ENCODE results near the gene CAMTA2. TPM values are rescaled to one million over a fixed set of nuclear protein-coding genes. Genes with fewer than 3 reads are reported as not detected.

Gene CAMTA2
- total RNA-seq, 1 experiment from 2014 or later, result 126 TPM

DNA sequence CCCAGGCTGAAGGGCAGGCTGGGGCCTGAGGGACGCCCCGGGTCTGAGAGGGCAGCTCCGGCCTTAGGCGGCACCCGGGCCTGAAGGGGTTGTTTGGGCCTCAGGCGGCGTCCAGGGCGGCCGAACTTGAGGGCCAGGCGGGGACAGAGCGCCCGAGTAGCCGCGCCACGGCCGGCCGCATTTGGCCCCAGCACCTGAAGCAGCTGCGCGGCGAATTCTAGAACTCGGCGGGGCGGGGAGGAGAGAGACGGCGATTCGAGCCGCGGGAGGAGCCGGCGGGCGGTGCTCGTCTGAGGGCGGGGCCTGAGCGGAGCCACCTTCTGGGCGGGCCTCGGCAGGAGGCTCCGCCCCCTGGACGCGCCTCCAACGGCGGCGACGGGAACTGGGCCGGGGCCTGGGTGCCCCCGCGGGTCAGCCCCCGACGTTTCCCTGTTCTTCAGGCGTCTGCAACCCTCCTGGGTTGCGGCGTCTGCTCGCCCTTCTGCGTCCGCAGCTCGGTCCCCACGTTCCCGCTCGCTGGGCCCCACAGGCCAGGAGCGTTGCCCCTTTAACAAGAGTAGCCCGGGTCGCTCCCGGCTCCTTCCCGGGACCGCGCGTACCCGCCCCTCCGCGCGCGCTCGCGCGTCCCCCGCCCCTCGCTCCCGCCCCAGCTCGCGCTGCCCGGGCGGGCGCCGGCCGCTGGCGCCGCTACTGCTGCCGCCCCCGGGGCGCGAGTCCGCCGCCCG lies 10.0 kb upstream of the CAMTA2 start, which contains the start of the genes INCA1 and KIF1C:
Gene INCA1 (minus strand): TSS at position 221 of the 725 bp plus-strand sequence. CDS start 3,085 bp downstream, outside the sequence.
Gene KIF1C (plus strand): TSS at position 649 of the 725 bp plus-strand sequence. CDS start 2,297 bp downstream, outside the sequence.
- Mint-ChIP-seq H3K9me3 (ENCODE audit: unreplicated experiment) (no peaks in the 10 kb centered on the region), H3K27me3 (ENCODE audit: insufficient read depth, unreplicated experiment) (no peaks in the 10 kb centered on the region), H3K4me1 (ENCODE audit: insufficient read depth, unreplicated experiment) (peaks cover 23% of the 10 kb centered on the region), H3K4me3 (ENCODE audit: unreplicated experiment) (peak within 1 kb of the TSS; percentile 97), H3K27ac (ENCODE audit: low read depth, unreplicated experiment) (peak within 1 kb of the TSS; percentile 86), H3K36me3 (ENCODE audit: insufficient read depth, unreplicated experiment) (peaks cover 17% of the 10 kb centered on the region)
- no TSS peak for BruUV-seq (replicated peaks)
- CTCF ChIA-PET, result interaction anchor here (0.7 to 1.5 kb wide), 5 partner anchors 9 to 88 kb away, joined by 3 to 5 read pairs (median 3); partner anchors contain the start of gene CAMTA2
- TF ChIP-seq, protein P1, sequence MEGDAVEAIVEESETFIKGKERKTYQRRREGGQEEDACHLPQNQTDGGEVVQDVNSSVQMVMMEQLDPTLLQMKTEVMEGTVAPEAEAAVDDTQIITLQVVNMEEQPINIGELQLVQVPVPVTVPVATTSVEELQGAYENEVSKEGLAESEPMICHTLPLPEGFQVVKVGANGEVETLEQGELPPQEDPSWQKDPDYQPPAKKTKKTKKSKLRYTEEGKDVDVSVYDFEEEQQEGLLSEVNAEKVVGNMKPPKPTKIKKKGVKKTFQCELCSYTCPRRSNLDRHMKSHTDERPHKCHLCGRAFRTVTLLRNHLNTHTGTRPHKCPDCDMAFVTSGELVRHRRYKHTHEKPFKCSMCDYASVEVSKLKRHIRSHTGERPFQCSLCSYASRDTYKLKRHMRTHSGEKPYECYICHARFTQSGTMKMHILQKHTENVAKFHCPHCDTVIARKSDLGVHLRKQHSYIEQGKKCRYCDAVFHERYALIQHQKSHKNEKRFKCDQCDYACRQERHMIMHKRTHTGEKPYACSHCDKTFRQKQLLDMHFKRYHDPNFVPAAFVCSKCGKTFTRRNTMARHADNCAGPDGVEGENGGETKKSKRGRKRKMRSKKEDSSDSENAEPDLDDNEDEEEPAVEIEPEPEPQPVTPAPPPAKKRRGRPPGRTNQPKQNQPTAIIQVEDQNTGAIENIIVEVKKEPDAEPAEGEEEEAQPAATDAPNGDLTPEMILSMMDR (IDR thresholded peaks at IDR 0.05; ENCODE audit: unreplicated experiment), result no peak
- POLR2A ChIA-PET, result interaction anchor here (0.6 to 3.1 kb wide), 12 partner anchors 9 to 414 kb away, joined by 3 to 48 read pairs (median 6); partner anchors contain the start of genes CAMTA2, PFN1, RNF167 and SLC25A11
- peak; percentile 90 for DNase-seq (ENCODE audit: unreplicated experiment)
- intact Hi-C loops (cut with micrococcal nuclease), result no loop called here

DNA sequence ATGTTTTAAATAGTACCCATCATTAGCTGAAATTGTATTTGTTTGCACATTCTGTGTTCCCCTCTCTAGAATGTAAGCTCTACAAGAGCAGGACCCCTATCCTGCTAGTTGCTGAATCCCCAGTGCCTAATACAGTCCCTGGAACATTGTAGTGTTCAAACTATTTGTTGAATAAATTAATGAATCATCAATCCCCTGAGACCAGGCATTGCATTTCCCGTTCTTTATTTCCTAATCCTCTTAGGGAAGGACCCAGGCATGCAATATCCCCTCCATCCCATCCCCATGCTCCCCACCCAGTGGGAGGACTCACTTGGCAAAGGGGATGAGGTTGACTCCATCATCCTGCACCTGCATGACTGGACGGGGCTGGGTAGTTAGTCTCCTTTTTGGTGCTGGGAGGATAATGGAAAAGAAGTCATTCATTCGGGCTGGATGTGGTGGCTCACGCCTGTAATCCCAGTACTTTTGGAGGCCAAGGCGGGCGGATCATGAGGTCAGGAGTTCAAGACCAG lies 6.7 kb upstream of the CAMTA2 start:
- POLR2A ChIA-PET, result interaction anchor here (1.6 kb wide), 1 partner anchor 7 kb away, joined by 6 read pairs; no protein-coding TSS in a partner anchor
- BruUV-seq (replicated peaks), result no TSS peak

DNA sequence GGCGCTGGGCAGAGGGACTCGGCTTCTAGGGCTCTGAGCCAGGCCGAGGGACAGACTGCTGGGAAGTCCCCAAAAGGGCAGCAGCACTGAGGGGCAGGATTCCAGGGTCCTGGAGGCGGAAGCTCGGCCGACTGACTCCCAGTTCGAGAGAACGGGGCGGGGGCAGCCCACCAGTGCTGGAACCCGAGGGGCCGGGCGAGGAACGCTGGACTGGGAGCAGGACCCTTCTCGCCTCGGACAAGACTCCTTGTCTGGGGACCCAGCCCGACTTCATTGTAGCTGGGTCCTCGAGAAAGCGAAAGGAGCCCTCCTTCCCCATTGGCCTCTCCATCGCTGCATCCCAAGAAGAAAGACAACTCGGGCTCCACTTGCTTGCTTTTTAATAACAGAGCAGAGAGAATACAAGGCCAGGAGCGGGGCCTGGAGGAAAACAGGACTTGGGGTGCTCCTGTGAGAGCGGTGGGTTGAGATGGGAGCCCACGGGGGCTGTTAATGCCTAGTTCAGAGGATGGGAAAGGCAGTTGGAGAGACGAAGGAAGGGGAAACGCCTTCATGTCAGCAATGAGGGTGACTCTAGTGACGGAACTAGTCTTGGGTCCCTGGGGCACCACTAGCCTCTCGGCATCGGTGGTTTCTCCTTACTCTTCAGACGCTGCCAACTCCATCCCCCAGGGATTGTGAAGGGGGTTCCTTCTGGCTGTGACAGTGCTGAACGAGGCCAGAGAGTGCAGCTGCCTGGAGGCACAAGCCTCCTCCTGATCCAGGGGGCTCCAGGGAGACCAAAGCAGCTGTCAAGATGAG lies 492 bp upstream of the CAMTA2 start:
- peak overlapping the region; percentile 87 for H3K4me3 Mint-ChIP-seq (ENCODE audit: unreplicated experiment)
- CTCF ChIA-PET, result interaction anchor here (0.5 to 1.7 kb wide), 12 partner anchors 9 to 800 kb away, joined by 3 to 6 read pairs (median 3); partner anchors contain the start of genes INCA1 and KIF1C
- intact Hi-C loops (cut with micrococcal nuclease), result loop anchor here (1.0 kb wide), 1 partner anchor 79 kb away; no protein-coding TSS in a partner anchor
- TF ChIP-seq, protein P1 (IDR thresholded peaks at IDR 0.05; ENCODE audit: unreplicated experiment), result no peak
- no peak for DNase-seq (ENCODE audit: unreplicated experiment)
- peaks cover 28% of the 10 kb centered on the region for H3K4me1 Mint-ChIP-seq (ENCODE audit: insufficient read depth, unreplicated experiment)
- H3K27ac Mint-ChIP-seq (ENCODE audit: low read depth, unreplicated experiment), result peak overlapping the region; percentile 84
- no peaks in the 10 kb centered on the region for H3K9me3 Mint-ChIP-seq (ENCODE audit: unreplicated experiment)
- peaks cover 20% of the 10 kb centered on the region for H3K36me3 Mint-ChIP-seq (ENCODE audit: insufficient read depth, unreplicated experiment)
- POLR2A ChIA-PET, result interaction anchor here (0.7 to 5.6 kb wide), 12 partner anchors 9 to 197 kb away, joined by 3 to 81 read pairs (median 6); partner anchors contain the start of genes CHRNE, INCA1, KIF1C and PFN1
- no peaks in the 10 kb centered on the region for H3K27me3 Mint-ChIP-seq (ENCODE audit: insufficient read depth, unreplicated experiment)
- BruUV-seq (replicated peaks), result TSS peak; percentile 37

More for the DNA sequence above, 6.7 kb upstream of the CAMTA2 start:
- intact Hi-C loops (cut with micrococcal nuclease), result no loop called here
- Mint-ChIP-seq H3K4me3 (ENCODE audit: unreplicated experiment) (no peak overlapping the region), H3K27me3 (ENCODE audit: insufficient read depth, unreplicated experiment) (no peaks in the 10 kb centered on the region), H3K36me3 (ENCODE audit: insufficient read depth, unreplicated experiment) (peaks cover 6% of the 10 kb centered on the region), H3K27ac (ENCODE audit: low read depth, unreplicated experiment) (no peak overlapping the region), H3K9me3 (ENCODE audit: unreplicated experiment) (no peaks in the 10 kb centered on the region), H3K4me1 (ENCODE audit: insufficient read depth, unreplicated experiment) (peaks cover 6% of the 10 kb centered on the region)
- TF ChIP-seq, protein P1 (IDR thresholded peaks at IDR 0.05; ENCODE audit: unreplicated experiment), result no peak
- CTCF ChIA-PET, result interaction anchor here (1.5 kb wide), 1 partner anchor 67 kb away, joined by 4 read pairs; no protein-coding TSS in a partner anchor
- DNase-seq (ENCODE audit: unreplicated experiment), result no peak
